Astrocyte of the cerebellum (primary cell): ENCODE measurements around the gene NOL4L.

Experiments used
- DNase-seq: peaks from one replicate; pipeline ENCODE4 v3.0.0-alpha.2; 2011; ENCODE audit warnings: low read depth
- H3K4me3 ChIP-seq: 2 replicates; pipeline ENCODE4 v1.5.1; 2011; ENCODE audit warnings: mild to moderate bottlenecking, low read depth, low read length, moderate library complexity
- in situ Hi-C: cut with HindIII; loops from 2 replicates; pipeline ENCODE4 v1.10.0; 2017; ENCODE audit warnings: low sequenced_read_pairs
- TF ChIP-seq, protein P1 (sequence below): IDR thresholded peaks from 2 replicates; pipeline ENCODE4 v1.5.1; 2012; ENCODE audit warnings: low read length, low read depth, moderate library complexity, mild to moderate bottlenecking; ENCODE audit errors: missing control alignments

The NOL4L gene

DNA sequence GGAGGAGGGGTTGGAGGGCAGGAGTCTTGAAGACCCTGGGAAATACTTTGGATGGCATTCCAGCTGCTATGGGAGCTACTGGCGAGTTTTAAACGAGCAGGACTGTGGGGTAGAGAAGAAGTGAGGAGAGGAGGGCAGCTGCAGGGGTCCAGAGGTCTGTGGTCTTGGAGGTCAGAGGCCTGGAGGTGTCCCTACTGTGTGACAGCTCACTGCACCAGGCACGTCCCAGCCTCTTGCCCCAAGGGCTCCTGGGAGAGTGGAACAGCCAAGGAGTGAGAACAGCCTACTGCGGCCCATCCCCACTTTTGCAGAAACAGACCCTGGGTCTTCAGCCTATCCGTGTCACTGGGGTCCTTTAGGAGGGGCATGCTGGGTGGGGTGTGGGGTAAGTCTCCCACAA is 2.9 kb upstream of the NOL4L start:
- in situ Hi-C loops: no loop called here
- TF ChIP-seq, protein P1, sequence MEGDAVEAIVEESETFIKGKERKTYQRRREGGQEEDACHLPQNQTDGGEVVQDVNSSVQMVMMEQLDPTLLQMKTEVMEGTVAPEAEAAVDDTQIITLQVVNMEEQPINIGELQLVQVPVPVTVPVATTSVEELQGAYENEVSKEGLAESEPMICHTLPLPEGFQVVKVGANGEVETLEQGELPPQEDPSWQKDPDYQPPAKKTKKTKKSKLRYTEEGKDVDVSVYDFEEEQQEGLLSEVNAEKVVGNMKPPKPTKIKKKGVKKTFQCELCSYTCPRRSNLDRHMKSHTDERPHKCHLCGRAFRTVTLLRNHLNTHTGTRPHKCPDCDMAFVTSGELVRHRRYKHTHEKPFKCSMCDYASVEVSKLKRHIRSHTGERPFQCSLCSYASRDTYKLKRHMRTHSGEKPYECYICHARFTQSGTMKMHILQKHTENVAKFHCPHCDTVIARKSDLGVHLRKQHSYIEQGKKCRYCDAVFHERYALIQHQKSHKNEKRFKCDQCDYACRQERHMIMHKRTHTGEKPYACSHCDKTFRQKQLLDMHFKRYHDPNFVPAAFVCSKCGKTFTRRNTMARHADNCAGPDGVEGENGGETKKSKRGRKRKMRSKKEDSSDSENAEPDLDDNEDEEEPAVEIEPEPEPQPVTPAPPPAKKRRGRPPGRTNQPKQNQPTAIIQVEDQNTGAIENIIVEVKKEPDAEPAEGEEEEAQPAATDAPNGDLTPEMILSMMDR: no peak
- H3K4me3 ChIP-seq: no peak overlapping the region
- DNase-seq: no peak

DNA sequence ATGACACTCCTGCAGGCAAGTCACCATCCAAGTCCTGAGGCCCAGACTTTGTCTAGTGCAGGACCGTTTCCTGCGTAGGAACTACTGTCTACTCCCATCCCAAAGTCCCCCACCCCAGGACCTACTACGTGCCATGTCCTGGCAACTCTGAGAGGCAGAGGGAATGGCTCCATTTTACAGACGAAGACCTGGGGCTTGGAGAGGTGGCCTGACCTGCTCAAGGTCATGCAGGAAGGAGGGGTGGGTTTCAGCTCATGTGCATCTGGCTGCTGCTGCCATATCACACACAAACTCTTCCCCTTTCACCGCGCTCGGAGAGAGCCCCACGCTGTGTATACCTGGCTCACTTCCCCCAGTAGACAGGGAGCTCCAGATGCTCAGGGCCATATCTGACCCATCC is 1.2 kb upstream of the NOL4L start:
- in situ Hi-C loops: no loop called here
- no peak for DNase-seq
- TF ChIP-seq, protein P1: no peak
- no peak overlapping the region for H3K4me3 ChIP-seq

DNA sequence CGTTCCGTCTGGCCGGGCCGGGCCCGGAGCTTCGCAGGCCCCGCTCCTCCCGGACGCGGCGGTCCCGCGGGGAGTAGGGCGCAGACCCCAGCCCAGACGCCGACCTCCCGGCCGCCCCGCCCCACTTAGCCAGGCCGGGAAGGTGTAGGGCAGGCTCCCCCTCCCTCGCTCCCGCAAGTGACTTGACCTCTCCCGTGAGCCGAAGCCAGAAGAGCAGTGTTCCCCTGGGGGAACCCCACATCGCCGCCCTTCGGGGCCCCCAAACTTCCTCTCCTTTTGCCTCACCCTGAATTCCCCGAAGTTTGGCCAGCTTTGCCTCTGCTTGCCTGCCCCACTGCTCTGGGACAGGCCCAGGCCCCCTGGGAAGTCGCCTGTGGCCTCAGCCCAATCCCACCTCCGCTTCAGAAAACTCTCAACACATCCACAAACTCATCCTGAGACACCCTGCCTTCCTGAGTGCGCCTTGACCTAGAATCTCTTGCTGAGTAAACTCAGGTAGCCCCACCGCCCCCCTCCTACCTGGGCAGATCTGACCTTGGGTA is 524 bp upstream of the NOL4L start:
- in situ Hi-C loops: no loop called here
- DNase-seq: no peak

DNA sequence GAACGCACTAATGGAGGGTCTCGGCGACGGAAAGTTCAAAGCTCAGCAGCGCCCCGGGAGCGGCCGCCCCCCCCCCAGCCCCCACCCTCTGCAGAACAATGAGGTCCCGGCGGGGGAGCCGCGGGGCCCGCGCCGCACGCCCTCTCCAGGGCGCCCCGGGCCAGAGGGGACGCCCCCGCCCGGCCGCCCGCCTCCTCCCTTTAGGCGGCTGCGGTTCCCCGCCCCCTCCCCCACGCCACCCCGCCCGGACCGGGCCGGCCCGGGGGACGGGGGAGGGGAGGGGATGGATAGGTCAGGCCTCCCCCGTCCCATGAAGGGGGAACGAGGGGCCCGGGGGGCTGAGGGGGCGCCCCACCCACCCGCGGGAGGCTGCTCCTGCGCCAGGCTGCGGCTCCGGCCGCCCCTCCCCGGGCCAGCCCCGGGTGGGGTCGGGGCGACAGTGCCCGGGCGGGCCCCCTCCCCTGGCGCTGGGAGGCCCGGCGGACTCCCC is 1.5 kb downstream of the NOL4L start:
- in situ Hi-C loops: no loop called here
- TF ChIP-seq, protein P1: no peak
- no peak for DNase-seq
- peak overlapping the region; percentile 57 for H3K4me3 ChIP-seq

More for the DNA sequence above, 524 bp upstream of the NOL4L start:
- no peak overlapping the region for H3K4me3 ChIP-seq
- TF ChIP-seq, protein P1: no peak

DNA sequence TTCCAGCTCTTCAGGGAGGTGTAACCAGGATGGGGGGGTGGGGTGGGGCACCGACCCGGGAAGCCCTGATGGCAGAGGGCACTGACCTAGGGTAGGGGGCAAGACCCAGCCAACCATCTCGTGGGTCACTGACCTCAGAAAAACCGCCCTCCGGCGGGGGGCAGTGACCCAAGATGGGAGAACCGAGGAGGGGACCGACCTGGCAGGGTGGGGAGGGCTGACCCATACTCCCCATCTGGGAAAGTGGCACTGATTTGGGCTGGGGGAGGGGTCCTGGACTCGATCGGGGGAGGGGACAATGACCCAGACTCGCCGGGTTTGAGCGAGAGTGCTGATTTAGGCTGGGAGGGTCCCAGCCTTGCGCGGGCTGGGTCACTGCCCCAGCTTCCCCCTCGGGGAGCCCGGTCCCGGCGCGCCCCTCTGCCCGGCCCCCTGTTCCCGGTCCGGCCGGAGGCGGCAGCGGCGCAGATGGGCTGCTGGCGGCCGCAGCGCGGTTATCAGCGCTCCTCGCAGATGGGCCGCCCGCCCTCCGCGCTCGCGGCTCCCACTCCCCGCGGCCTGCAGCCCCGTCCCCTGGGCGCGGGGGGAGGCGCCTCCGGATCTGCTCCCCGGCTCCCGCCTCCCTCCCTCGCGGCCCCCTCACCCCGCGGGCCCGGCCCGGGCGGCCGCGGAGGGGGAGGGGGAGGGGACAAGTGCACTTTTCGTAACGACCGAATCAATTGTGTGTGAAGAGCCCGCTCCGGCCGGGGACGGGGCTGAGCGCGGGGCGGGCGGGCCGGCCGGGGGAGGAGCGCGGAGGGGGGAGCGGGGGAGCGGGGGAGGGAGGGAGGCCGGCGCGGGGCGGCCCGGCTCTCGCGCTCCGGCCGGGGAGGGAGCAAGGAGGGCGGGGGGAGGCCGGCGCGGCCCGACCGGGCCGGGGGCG is 2.2 kb downstream of the NOL4L start:
- in situ Hi-C loops: no loop called here
- TF ChIP-seq, protein P1: no peak
- DNase-seq: no peak
- peak overlapping the region; percentile 57 for H3K4me3 ChIP-seq

DNA sequence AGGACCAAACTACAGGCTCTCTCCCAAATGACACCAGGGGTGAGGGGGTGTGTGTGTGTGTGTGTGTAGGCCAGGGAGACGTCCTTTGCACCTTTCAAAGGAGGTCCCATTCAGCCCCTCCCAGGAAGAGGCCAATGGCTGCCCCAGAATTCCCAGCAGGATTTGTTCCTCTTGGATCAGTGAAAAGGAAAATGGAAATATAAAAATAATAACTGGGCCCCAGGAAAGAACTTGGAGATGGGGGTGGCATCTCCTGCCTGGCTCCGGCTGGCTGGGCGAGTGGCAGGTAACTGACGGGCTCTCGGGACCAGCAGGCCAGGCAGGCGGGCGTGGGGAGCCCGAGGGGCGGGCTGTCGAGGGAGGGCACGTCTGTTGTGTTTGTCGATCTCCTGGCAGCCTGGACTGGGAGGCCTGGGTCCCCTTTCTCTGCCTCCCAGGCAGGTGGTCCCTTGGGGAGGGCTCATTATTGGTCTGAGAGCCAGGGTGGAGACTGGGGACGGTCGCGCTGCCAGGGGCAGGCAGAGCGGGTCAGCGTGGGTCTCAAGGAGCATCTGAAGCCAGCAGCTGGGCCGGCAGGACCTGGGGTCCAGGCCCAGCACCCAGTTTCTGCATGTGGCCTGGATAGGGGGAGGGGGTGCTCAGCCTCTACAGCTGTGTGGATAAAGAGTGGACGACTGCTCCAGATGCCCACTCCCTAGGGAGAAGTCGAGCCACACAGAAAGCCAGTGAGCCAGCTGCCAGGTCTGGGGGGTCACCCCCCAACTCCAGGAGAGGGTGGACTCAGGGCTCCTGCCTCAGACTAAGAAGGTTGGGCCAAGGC is 3.1 kb downstream of the NOL4L start:
- in situ Hi-C loops: no loop called here
- TF ChIP-seq, protein P1: no peak
- no peak for DNase-seq
- H3K4me3 ChIP-seq: no peak overlapping the region
